LNCaP clone FGC (cell line): ENCODE results near the gene ALDH3A2.

Source experiments
- DNase-seq: peaks from one replicate; pipeline ENCODE4 v3.0.0-alpha.2; 2011; ENCODE audit warnings: low read depth
- H3K4me3 ChIP-seq: 2 replicates; pipeline ENCODE4 v1.5.1; 2011; ENCODE audit warnings: mild to moderate bottlenecking, low read depth, low read length, control low read depth
- TF ChIP-seq, protein P1 (sequence below): IDR thresholded peaks from 2 replicates; pipeline ENCODE4 v1.5.1; 2012; ENCODE audit warnings: mild to moderate bottlenecking; ENCODE audit not compliant: control insufficient read depth, insufficient read depth; ENCODE audit errors: extremely low read depth

Gene ALDH3A2

DNA sequence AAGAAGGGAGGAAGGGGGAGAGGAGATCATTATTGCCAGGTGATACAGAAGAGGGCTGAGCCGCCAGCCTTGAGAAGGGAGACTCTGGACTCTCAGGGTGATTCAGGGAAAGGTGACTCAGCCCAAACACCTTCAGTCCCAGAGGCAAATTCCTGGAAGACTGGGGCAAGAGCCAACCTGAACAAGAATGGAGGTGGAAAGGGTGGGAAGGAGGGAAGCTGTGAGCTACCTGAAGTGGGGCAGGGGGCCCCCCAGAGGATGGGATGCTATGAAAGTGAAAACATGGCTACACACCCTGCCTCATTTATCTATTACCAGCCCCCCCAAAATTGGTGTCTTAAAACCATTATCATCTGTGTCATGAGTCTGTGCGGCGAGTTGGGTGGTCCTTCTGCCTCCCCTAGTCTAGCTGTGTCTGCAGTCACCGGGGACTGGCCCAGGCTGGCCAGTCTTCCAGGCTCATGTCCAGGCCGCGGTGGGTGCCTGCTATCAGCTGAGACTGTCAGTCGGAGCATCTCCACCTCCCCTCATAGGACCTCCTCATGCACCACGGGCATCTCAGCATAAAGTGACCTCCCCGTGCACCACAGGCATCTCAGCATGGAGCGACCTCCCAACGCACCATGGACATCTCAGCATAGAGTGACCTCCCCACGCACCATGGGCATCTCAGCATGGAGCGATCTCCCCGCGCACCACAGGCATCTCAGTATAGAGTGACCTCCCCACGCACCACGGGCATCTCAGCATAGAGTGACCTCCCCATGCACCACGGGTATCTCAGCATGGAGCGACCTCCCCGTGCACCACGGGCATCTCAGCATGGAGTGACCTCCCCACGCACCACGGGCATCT is 71.0 kb downstream of the ALDH3A2 start:
- TF ChIP-seq, protein P1, sequence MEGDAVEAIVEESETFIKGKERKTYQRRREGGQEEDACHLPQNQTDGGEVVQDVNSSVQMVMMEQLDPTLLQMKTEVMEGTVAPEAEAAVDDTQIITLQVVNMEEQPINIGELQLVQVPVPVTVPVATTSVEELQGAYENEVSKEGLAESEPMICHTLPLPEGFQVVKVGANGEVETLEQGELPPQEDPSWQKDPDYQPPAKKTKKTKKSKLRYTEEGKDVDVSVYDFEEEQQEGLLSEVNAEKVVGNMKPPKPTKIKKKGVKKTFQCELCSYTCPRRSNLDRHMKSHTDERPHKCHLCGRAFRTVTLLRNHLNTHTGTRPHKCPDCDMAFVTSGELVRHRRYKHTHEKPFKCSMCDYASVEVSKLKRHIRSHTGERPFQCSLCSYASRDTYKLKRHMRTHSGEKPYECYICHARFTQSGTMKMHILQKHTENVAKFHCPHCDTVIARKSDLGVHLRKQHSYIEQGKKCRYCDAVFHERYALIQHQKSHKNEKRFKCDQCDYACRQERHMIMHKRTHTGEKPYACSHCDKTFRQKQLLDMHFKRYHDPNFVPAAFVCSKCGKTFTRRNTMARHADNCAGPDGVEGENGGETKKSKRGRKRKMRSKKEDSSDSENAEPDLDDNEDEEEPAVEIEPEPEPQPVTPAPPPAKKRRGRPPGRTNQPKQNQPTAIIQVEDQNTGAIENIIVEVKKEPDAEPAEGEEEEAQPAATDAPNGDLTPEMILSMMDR, result no peak
- no peak overlapping the region for H3K4me3 ChIP-seq
- DNase-seq, result no peak

DNA sequence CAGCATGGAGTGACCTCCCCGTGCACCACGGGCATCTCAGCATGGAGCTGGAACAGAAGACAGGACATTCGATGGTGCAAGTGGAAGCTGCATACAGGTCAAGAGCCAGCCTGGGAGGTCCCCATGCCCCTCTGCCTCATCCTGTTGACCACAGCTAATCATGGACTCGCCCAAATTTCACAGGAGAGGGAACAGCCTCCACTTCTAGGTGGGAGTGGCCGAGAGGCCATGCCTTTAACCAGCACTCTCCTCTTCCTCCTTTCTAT is 71.6 kb downstream of the ALDH3A2 start:
- DNase-seq, result no peak
- H3K4me3 ChIP-seq, result no peak overlapping the region
- TF ChIP-seq, protein P1, result no peak

DNA sequence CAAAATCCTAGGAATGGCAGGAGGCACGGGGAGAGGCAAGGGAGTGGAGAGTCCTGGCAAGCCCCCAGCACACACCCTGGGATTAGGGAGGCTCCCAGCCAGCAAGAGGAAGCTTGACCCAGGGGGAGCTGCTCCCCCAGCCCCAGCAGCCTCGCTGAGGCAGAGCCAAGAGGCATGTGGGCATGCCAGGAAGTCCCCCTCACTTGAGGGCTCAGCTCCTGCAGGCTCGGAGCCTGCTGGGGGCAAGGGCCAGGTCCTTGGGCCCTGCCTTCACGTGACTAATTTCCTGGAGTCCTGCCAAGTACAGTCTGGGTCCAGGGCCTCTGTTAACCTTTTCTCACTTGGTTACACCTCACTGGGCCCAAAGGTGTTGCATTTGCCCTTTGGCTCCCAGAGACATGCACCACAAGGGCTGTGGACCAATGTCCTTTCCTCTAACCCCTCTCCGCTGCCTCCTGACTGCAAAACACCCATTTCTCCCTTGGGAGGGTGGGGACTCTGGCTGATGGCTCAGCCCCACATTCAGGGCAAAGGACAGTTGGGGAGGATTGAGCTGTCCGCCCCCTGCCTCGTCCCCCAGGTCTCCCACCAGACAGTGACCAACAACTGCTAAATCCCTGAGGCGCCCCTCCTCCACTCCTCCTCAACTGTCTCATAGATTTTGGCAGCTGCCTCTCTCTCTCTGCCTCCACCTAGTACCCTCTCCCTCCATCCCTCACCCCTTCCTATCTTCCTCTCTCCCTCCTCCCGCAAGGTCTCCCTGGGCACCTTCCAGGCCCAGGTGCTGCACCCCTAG is 72.3 kb downstream of the ALDH3A2 start:
- TF ChIP-seq, protein P1, result no peak
- DNase-seq, result no peak
- no peak overlapping the region for H3K4me3 ChIP-seq

DNA sequence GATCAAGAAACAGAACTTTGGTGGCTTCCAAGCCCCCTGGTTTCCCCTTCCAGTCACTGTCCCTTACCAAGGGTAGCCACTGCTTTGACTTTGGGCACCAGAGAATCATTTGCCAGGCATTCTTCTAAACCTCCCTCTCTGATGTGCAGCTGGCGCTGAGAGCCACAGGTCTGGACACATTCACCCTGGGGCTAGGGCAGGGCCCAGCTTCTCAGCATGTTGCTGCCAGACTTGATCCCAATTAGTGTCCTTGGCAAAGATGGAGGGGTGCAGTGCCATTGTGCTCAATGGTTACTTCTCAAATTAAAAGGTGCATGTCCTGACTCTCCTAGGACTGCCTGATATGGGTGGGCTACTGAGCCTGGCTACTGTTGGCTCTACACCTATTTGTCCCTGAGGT is 75.4 kb downstream of the ALDH3A2 start:
- no peak overlapping the region for H3K4me3 ChIP-seq
- no peak for DNase-seq
- TF ChIP-seq, protein P1, result no peak

DNA sequence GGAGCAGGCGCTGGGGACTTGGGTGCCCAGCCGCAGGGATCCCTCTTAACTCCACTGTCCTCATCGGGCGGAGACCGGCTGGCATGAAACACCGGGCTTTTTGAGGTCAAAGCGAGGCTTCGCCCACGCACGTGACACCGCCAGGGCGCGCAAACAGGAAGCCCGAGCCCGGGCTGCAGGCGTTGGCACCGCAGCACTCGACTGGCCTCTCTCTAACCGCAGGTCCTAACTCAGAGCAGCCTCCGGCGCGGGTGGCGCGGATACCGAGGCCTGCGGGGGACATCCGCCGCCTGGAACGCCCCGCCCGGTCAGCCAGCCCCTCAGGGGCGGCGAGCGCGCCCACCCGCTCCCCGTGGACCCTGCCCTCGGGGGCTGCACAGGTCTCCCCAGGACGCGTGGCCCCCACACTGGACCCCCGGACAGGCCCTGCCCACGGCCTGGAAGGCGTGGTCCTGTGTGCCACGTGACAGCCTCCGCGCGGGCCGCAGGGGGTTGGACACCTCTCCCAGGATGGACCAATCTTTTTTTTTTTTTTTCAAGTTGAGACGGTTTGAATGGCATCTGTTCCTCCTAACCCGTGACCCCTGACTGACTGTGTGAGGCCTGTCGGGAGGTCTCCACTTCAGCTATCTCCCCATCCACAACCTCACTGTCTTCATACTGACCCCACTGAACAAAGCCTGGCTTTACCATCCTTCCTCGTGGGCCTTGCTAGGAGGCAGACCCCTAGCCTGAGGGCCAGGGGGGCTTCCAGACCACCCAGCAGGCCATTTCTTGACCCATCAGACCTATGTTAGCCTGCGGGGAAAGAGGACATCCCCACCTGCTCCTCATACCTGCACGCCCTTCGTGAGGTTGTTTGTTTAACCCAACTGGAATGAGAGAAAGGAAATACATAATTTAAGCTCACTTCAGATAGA is 76.2 kb downstream of the ALDH3A2 start:
- no peak for DNase-seq
- no peak overlapping the region for H3K4me3 ChIP-seq
- TF ChIP-seq, protein P1, result no peak

DNA sequence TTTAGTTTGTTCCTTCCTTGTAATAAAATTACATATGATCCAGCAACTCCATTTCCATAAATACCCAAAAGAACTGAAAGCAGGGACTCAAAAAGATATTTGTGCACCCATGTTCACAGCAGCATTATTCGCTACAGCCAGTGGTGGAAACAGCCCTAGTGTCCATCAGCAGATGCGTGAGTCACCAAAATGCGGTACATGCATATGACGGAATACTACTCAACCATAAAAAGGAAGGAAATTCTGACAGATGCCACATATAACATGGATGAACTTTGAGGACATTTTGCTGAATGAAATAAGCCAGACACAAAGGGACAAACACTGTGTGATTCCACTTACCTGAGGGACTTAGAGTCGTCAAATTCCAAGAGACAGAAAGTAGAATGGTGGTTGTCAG is 76.9 kb downstream of the ALDH3A2 start:
- TF ChIP-seq, protein P1, result no peak
- no peak overlapping the region for H3K4me3 ChIP-seq
- DNase-seq, result no peak
